Sigmoid colon (tissue), 7 donors: ENCODE results near the gene PDLIM5. TPM values are rescaled to one million over a fixed set of nuclear protein-coding genes. Genes with fewer than 3 reads are reported as not detected.
A peak's percentile ranks its signal among the peaks of the same experiment; 100 is the strongest.

Experiments
- DNase-seq: peaks from one replicate; pipeline ENCODE4 v3.0.0-alpha.2; 2019
- H3K27ac ChIP-seq, 4 donors: fragments of 200-600 bp; sonication (generic); one replicate each; pipeline ENCODE4 v1.5.1; 2016 to 2019; ENCODE audit warnings: mild to moderate bottlenecking in 1 of 4
- H3K27me3 ChIP-seq, 3 donors: fragments of 200-600 bp; sonication (generic); one replicate each; pipeline ENCODE4 v1.5.1; 2019; ENCODE audit warnings: mild to moderate bottlenecking in 1 of 3
- H3K36me3 ChIP-seq, 4 donors: fragments of 200-600 bp; sonication (generic); one replicate each; pipeline ENCODE4 v1.5.1; 2016 to 2019
- H3K4me1 ChIP-seq, 4 donors: fragments of 200-600 bp; sonication (generic); one replicate each; pipeline ENCODE4 v1.5.1; 2017 to 2019
- H3K4me3 ChIP-seq, 4 donors: fragments of 200-600 bp; sonication (generic); one replicate each; pipeline ENCODE4 v1.5.1; 2017 to 2019; ENCODE audit warnings: mild to moderate bottlenecking in 2 of 4, moderate library complexity in 1 of 4
- H3K9me3 ChIP-seq, 4 donors: fragments of 200-600 bp in 3 of 4; sonication (generic) in 3 of 4; one replicate each; pipeline versions ENCODE4 v1.5.1 to v1.6.1; 2013 to 2019
- CTCF ChIP-seq, 4 experiments: fragments of 450-650 bp in 3 of 4; fragments of 200-600 bp in 1 of 4; IDR thresholded peaks; one replicate each; pipeline ENCODE4 v1.5.1; 2016 to 2019; ENCODE audit warnings: antibody characterized with exemption in 4 of 4, mild to moderate bottlenecking in 3 of 4, moderate library complexity in 2 of 4
- EP300 ChIP-seq, 4 donors: sonication (generic); formaldehyde crosslinking; IDR thresholded peaks; one replicate each; pipeline ENCODE4 v1.6.1; 2017; ENCODE audit warnings: antibody characterized with exemption in 4 of 4
- POLR2A ChIP-seq, 2 donors: fragments of 450-650 bp; IDR thresholded peaks; one replicate each; pipeline ENCODE4 v1.6.1; 2016; ENCODE audit warnings: antibody characterized with exemption in 2 of 2, mild to moderate bottlenecking in 2 of 2, moderate library complexity in 2 of 2
- POLR2AphosphoS5 ChIP-seq, 4 donors: sonication (generic); formaldehyde crosslinking; IDR thresholded peaks; one replicate each; pipeline ENCODE4 v1.6.1; 2017; ENCODE audit warnings: antibody characterized with exemption in 4 of 4
- WGBS, 2 donors: extraction: QIAGEN DNeasy Blood & Tissue Kit; methylation state at CpG; one replicate each; pipeline ENCODE4 v1.1.7; 2013; 5-methylcytosine and 5-hydroxymethylcytosine counted together
- intact Hi-C: fragments of 100-400 bp; cut with DNase I; formaldehyde crosslinking; loops from one replicate; pipeline ENCODE4 v1.15.1; 2023
- polyA plus RNA-seq, 3 donors: library from polyadenylated mRNA; stranded (reverse); fragments of 200-250 nt; gene quantifications; one replicate each; pipeline ENCODE4 v1.2.3, GENCODE V29; 2013
- total RNA-seq, 4 donors: library from RNA; depleted of rRNA; stranded (reverse); fragments of >200 nt; gene quantifications; one replicate each; pipeline ENCODE4 v1.1.0, GENCODE V29; 2016
- donor health status: healthy with polysubstance abuse.
- donor health status: Bipolar disorder and iron deficiency.
- donor health status: healthy.

PDLIM5 gene
- total and polyA plus RNA-seq, 7 donors: 31.2 to 221 (median 167) TPM

GRCh38 chr4:94595013-94595412 is 143.3 kb downstream of the PDLIM5 start:
- Histone ChIP-seq H3K27me3 (no peaks in the 10 kb centered on the region), H3K4me3 (no peak overlapping the region), H3K4me1 (peaks cover 0 to 8% (median 7%) of the 10 kb centered on the region in 4 donors), H3K36me3 (peaks cover 0 to 30% (median 6%) of the 10 kb centered on the region in 4 donors), H3K27ac (no peak overlapping the region), H3K9me3 (no peaks in the 10 kb centered on the region)
- TF ChIP-seq POLR2A (IDR thresholded peaks at IDR 0.05) (no peak), POLR2AphosphoS5 (IDR thresholded peaks at IDR 0.05) (no peak), CTCF (IDR thresholded peaks at IDR 0.05) (no peak), EP300 (IDR thresholded peaks at IDR 0.05) (no peak)
- 36 to 70% methylated on average over 1 of the region's 1 CpG for WGBS, 2 donors
- intact Hi-C loops: loop anchor here (1.0 to 10.0 kb wide), 3 partner anchors 143 to 290 kb away; partner anchors contain the start of gene PDLIM5
- DNase-seq: no peak

GRCh38 chr4:94595880-94596483 is 144.2 kb downstream of the PDLIM5 start:
- no peak for DNase-seq
- H3K27ac ChIP-seq: no peak overlapping the region
- intact Hi-C loops: loop anchor here (1.0 to 10.0 kb wide), 3 partner anchors 144 to 291 kb away; partner anchors contain the start of gene PDLIM5

GRCh38 chr4:94598758-94599157 is 147.0 kb downstream of the PDLIM5 start:
- WGBS, 2 donors: 87 to 90% methylated on average over 1 of the region's 1 CpG
- DNase-seq: no peak
- no peak overlapping the region for H3K4me3 ChIP-seq
- peaks cover 0 to 10% (median 0%) of the 10 kb centered on the region in 4 donors for H3K36me3 ChIP-seq
- no peaks in the 10 kb centered on the region for H3K27me3 ChIP-seq
- no peak overlapping the region for H3K27ac ChIP-seq
- peaks cover 0 to 10% (median 3%) of the 10 kb centered on the region in 4 donors for H3K4me1 ChIP-seq
- H3K9me3 ChIP-seq: no peaks in the 10 kb centered on the region
- intact Hi-C loops: loop anchor here (5.0 to 10.0 kb wide), 2 partner anchors 146 to 294 kb away; partner anchors contain the start of gene PDLIM5
- TF ChIP-seq EP300 (IDR thresholded peaks at IDR 0.05) (no peak), POLR2A (IDR thresholded peaks at IDR 0.05) (no peak), CTCF (IDR thresholded peaks at IDR 0.05) (no peak), POLR2AphosphoS5 (IDR thresholded peaks at IDR 0.05) (no peak)

More at GRCh38 chr4:94595880-94596483, 144.2 kb downstream of the PDLIM5 start:
- Histone ChIP-seq H3K9me3 (no peaks in the 10 kb centered on the region), H3K4me3 (no peak overlapping the region), H3K27me3 (no peaks in the 10 kb centered on the region), H3K4me1 (peaks cover 0 to 6% (median 0%) of the 10 kb centered on the region in 4 donors), H3K36me3 (peaks cover 0 to 30% (median 6%) of the 10 kb centered on the region in 4 donors)
- TF ChIP-seq POLR2AphosphoS5 (IDR thresholded peaks at IDR 0.05) (no peak), CTCF (IDR thresholded peaks at IDR 0.05) (peak; percentile 38 to 68 (median 52)), EP300 (IDR thresholded peaks at IDR 0.05) (no peak)
- 60 to 61% methylated on average over 5 of the region's 5 CpGs for WGBS, 2 donors

- WGBS, 2 donors: 92 to 93% methylated on average over 10 of the region's 10 CpGs
- TF ChIP-seq POLR2AphosphoS5 (IDR thresholded peaks at IDR 0.05) (no peak), EP300 (IDR thresholded peaks at IDR 0.05) (no peak), CTCF (IDR thresholded peaks at IDR 0.05) (no peak), POLR2A (IDR thresholded peaks at IDR 0.05) (no peak)
- Histone ChIP-seq H3K4me3 (no peak overlapping the region), H3K4me1 (peaks cover 0 to 23% (median 6%) of the 10 kb centered on the region in 4 donors), H3K27ac (no peak overlapping the region), H3K27me3 (no peaks in the 10 kb centered on the region), H3K36me3 (no peaks in the 10 kb centered on the region), H3K9me3 (no peaks in the 10 kb centered on the region)
- no peak for DNase-seq
- intact Hi-C loops: no loop called here
Measured at GRCh38 chr4:94603170-94603747, 151.5 kb downstream of the PDLIM5 start.
